Anterior cingulate cortex (tissue), 58 donors: ENCODE results near the gene ROR2.
"Not testable (repeated sequence)": the region's sequence is repeated elsewhere in the genome, so short reads cannot be mapped to it uniquely, and the experiment has no call there.

Experiments
- DNase-seq, 58 donors: peaks; one replicate each; lab custom pipeline; 2025; lab: John Stamatoyannopoulos, UW

ROR2 gene

GRCh38 chr9:91929331-91929730 is 20.7 kb downstream of the ROR2 start:
- DNase-seq = no peak

GRCh38 chr9:91927922-91928510 is 22.0 kb downstream of the ROR2 start:
- no peak for DNase-seq

- no peak for DNase-seq
Measured at GRCh38 chr9:91924090-91924489, 25.9 kb downstream of the ROR2 start.

GRCh38 chr9:91923145-91923544 is 26.9 kb downstream of the ROR2 start:
- DNase-seq = no peak

GRCh38 chr9:91921371-91921770 is 28.7 kb downstream of the ROR2 start:
- no peak for DNase-seq

GRCh38 chr9:91920630-91921350 is 29.2 kb downstream of the ROR2 start:
- DNase-seq = no peak

- DNase-seq = no peak
Measured at GRCh38 chr9:91919621-91920020, 30.4 kb downstream of the ROR2 start.

- DNase-seq = no peak
Measured at GRCh38 chr9:91917436-91917835, 32.6 kb downstream of the ROR2 start.

GRCh38 chr9:91915524-91916263 is 34.3 kb downstream of the ROR2 start:
- no peak for DNase-seq

GRCh38 chr9:91914937-91915336 is 35.1 kb downstream of the ROR2 start:
- no peak for DNase-seq

- no peak for DNase-seq
Measured at GRCh38 chr9:91914404-91914803, 35.6 kb downstream of the ROR2 start.

GRCh38 chr9:91913986-91914385 is 36.0 kb downstream of the ROR2 start:
- no peak for DNase-seq

- no peak for DNase-seq
Measured at GRCh38 chr9:91913096-91913495, 36.9 kb downstream of the ROR2 start.

GRCh38 chr9:91911657-91912056 is 38.4 kb downstream of the ROR2 start:
- DNase-seq = no peak

- not testable (repeated sequence) for DNase-seq
Measured at GRCh38 chr9:91909256-91909655, 40.8 kb downstream of the ROR2 start.

- DNase-seq = no peak
Measured at GRCh38 chr9:91908746-91909145, 41.3 kb downstream of the ROR2 start.

GRCh38 chr9:91908293-91908623 is 41.8 kb downstream of the ROR2 start:
- DNase-seq = no peak

GRCh38 chr9:91907484-91908292 is 42.3 kb downstream of the ROR2 start:
- DNase-seq = no peak

- peak in 6 of 58 donors; percentile 4 to 29 (median 10) for DNase-seq
Measured at GRCh38 chr9:91905991-91906469, 44.0 kb downstream of the ROR2 start.

GRCh38 chr9:91905237-91905650 is 44.8 kb downstream of the ROR2 start:
- DNase-seq = no peak
